HepG2 (cell line): ENCODE measurements around the gene UBXN1. TPM values are rescaled to one million over a fixed set of nuclear protein-coding genes. Genes with fewer than 3 reads are reported as not detected.

Source experiments
- BORCS8-MEF2B ChIP-seq: sonication (generic); formaldehyde crosslinking; IDR thresholded peaks from 2 replicates; pipeline ENCODE4 v1.8.0; 2022; ENCODE audit warnings: mild to moderate bottlenecking, missing genetic modification reagents
- ELF1 ChIP-seq: sonication (generic); formaldehyde crosslinking; IDR thresholded peaks from 2 replicates; pipeline ENCODE4 v1.4.0; 2020; ENCODE audit warnings: missing genetic modification reagents
- GABPA ChIP-seq, 2 experiments: IDR thresholded peaks; 2 replicates each; pipeline ENCODE4 v1.6.1; 2011 to 2016; ENCODE audit warnings: low read depth in 2 of 2, low read length in 1 of 2, missing biosample characterization in 1 of 2, missing genetic modification characterization in 1 of 2
- KDM5A ChIP-seq: fragments of 200-600 bp; sonication (generic); IDR thresholded peaks from 2 replicates; pipeline ENCODE4 v1.7.0; 2018; ENCODE audit warnings: antibody characterized with exemption, mild to moderate bottlenecking, low read length, borderline replicate concordance
- KMT2B ChIP-seq: IDR thresholded peaks from 2 replicates; pipeline ENCODE4 v1.6.1; 2016; ENCODE audit warnings: missing genetic modification reagents, missing compliant biosample characterization
- MEIS1 ChIP-seq: sonication (generic); formaldehyde crosslinking; IDR thresholded peaks from 2 replicates; pipeline ENCODE4 v1.9.0; 2021; ENCODE audit warnings: mild to moderate bottlenecking, missing genetic modification reagents, moderate library complexity, borderline replicate concordance
- NR0B2 ChIP-seq: sonication (generic); formaldehyde crosslinking; IDR thresholded peaks from 2 replicates; pipeline ENCODE4 v1.4.0; 2020; ENCODE audit warnings: mild to moderate bottlenecking, missing genetic modification reagents
- RARA ChIP-seq: IDR thresholded peaks from 2 replicates; pipeline ENCODE4 v1.6.1; 2016; ENCODE audit warnings: missing genetic modification reagents, missing compliant biosample characterization
- RFX1 ChIP-seq: fragments of 450-650 bp; IDR thresholded peaks from 2 replicates; pipeline ENCODE4 v1.6.1; 2017
- SP2 ChIP-seq: sonication (generic); formaldehyde crosslinking; IDR thresholded peaks from 2 replicates; pipeline ENCODE4 v1.5.1; 2020; ENCODE audit warnings: mild to moderate bottlenecking, missing genetic modification reagents
- TBL1XR1 ChIP-seq: fragments of 150-350 bp; IDR thresholded peaks from 2 replicates; pipeline ENCODE4 v1.6.1; 2014; ENCODE audit warnings: borderline replicate concordance, low read length; ENCODE audit not compliant: partially characterized antibody
- U2AF1 ChIP-seq: fragments of 200-400 bp; formaldehyde crosslinking; optimal IDR thresholded peaks from 2 replicates; pipeline ENCODE3; 2017; ENCODE audit warnings: mild to moderate bottlenecking, low read depth, low read length
- ZBTB4 ChIP-seq: sonication (generic); formaldehyde crosslinking; IDR thresholded peaks from 2 replicates; pipeline ENCODE4 v1.4.0; 2020; ENCODE audit warnings: missing genetic modification reagents, mild to moderate bottlenecking, borderline replicate concordance
- ZNF329 ChIP-seq: sonication (generic); formaldehyde crosslinking; IDR thresholded peaks from 2 replicates; pipeline ENCODE4 v1.9.0; 2021; ENCODE audit warnings: low read depth, mild to moderate bottlenecking, missing genetic modification reagents
- ZNF414 ChIP-seq: sonication (generic); formaldehyde crosslinking; IDR thresholded peaks from 2 replicates; pipeline ENCODE4 v1.5.0; 2020; ENCODE audit warnings: missing genetic modification reagents
- ZNF670 ChIP-seq: sonication (generic); formaldehyde crosslinking; IDR thresholded peaks from 2 replicates; pipeline ENCODE4 v1.8.0; 2022; ENCODE audit warnings: mild to moderate bottlenecking, missing genetic modification reagents, borderline replicate concordance
- ZNF691 ChIP-seq: sonication (generic); formaldehyde crosslinking; IDR thresholded peaks from 2 replicates; pipeline ENCODE4 v1.4.0; 2020; ENCODE audit warnings: missing genetic modification reagents, low read depth, mild to moderate bottlenecking, borderline replicate concordance
- ZSCAN22 ChIP-seq: sonication (generic); formaldehyde crosslinking; IDR thresholded peaks from 2 replicates; pipeline ENCODE4 v1.4.0; 2020; ENCODE audit warnings: mild to moderate bottlenecking, missing genetic modification reagents
- polyA plus RNA-seq, 8 experiments: library from polyadenylated mRNA; depleted of rRNA in 3 of 8; stranded (reverse) in 7 of 8; unstranded in 1 of 8; fragments of >200 nt; fragmentation: Illumina TruSeq in 4 of 8; extraction: Trizol in 4 of 8; gene quantifications; 2 replicates each; pipeline versions ENCODE4 v1.2.1 to v1.2.3, GENCODE V29; 2011 to 2016; ENCODE audit warnings: low read depth in 4 of 8, missing spikeins in 1 of 8, mixed read lengths in 1 of 8; ENCODE audit not compliant: insufficient read depth in 1 of 8
- total RNA-seq, 5 experiments: library from RNA; depleted of rRNA; stranded (reverse); fragments of >200 nt; fragmentation: Illumina TruSeq; extraction: Trizol; gene quantifications; 2 replicates each; pipeline ENCODE4 v1.2.3, GENCODE V29; 2016; ENCODE audit warnings: low read depth in 1 of 5

Gene UBXN1
- total and polyA plus RNA-seq, 2 of the 13 experiments (the other 11 are each of a cell fraction or from before 2014, with no cell fraction given): 47.5 to 52.4 TPM

- peak; percentile 20; the same call in 1 of the 2 replicates for TF ChIP-seq ZNF691 (CRISPR knock-in tag)
- peak; percentile 83 for TF ChIP-seq ELF1 (CRISPR knock-in tag)
- peak; percentile 17; the same call in 1 of the 2 replicates for TF ChIP-seq NR0B2 (CRISPR knock-in tag)
- no peak for TF ChIP-seq ZNF414 (CRISPR knock-in tag)
- peak; percentile 86 for TF ChIP-seq KDM5A
- 0 out of 2 replicates have a peak, but pooled peaks have one; percentile 2 for TF ChIP-seq ZNF670
- peak; percentile 51 for TF ChIP-seq GABPA (IDR thresholded peaks at IDR 0.05; ENCODE audit: low read depth, low read length)
- peak; percentile 88 for TF ChIP-seq GABPA (CRISPR knock-in tag; IDR thresholded peaks at IDR 0.05; ENCODE audit: low read depth)
- TF ChIP-seq RFX1: no peak
- TF ChIP-seq MEIS1 (CRISPR knock-in tag): no peak
- TF ChIP-seq BORCS8-MEF2B: 0 out of 2 replicates have a peak, but pooled peaks have one; percentile 67
- TF ChIP-seq KMT2B (CRISPR knock-in tag): peak; percentile 87
- TF ChIP-seq TBL1XR1: no peak
- TF ChIP-seq RARA: no peak; the same call in 1 of the 2 replicates
- no peak for TF ChIP-seq ZSCAN22 (CRISPR knock-in tag)
- no peak; the same call in none of the 2 replicates for TF ChIP-seq SP2 (CRISPR knock-in tag)
- 0 out of 2 replicates have a peak, but pooled peaks have one; percentile 24 for TF ChIP-seq ZBTB4 (CRISPR knock-in tag)
- peak; percentile 93 for TF ChIP-seq U2AF1
- TF ChIP-seq ZNF329: 0 out of 2 replicates have a peak, but pooled peaks have one; percentile 59
These were observed 7.1 kb downstream of the UBXN1 start, which contains the start of the genes LBHD1 and UQCC3 (continued) for GRCh38 chr11:62671608-62672389.
